Naive thymus-derived CD4-positive, alpha-beta T cell (primary cell): Measurements from ENCODE around the gene TENM4. TPM values are rescaled to one million over a fixed set of nuclear protein-coding genes. Genes with fewer than 3 reads are reported as not detected.

Experiments
- ATAC-seq: fragments of 150-1000 bp; cut with Tn5 transposase; 2 replicates; pipeline ENCODE4 v1.10.0; 2021; ENCODE audit warnings: mild to moderate bottlenecking, moderate library complexity
- CTCF ChIA-PET: fragments of 350-600 bp; sonication (Branson Sonifier 250); formaldehyde crosslinking; loops from one replicate; lab custom pipeline; 2021; ENCODE audit warnings: antibody characterized with exemption; lab: Charles Lee
- POLR2A ChIA-PET: fragments of 350-600 bp; sonication (Branson Sonifier 250); formaldehyde crosslinking; loops from one replicate; lab custom pipeline; 2021; ENCODE audit warnings: antibody characterized with exemption, inconsistent platforms; lab: Charles Lee
- DNase-seq, 9 donors: peaks; one replicate each; pipeline versions ENCODE4 v3.0.0 to v3.0.0-alpha.2; 2020 to 2022; ENCODE audit warnings: mixed read lengths in 1 of 9
- H3K27ac ChIP-seq: one replicate; pipeline ENCODE4 v1.7.0; 2013; ENCODE audit warnings: mild to moderate bottlenecking, low read depth, low read length, moderate library complexity
- H3K27me3 ChIP-seq, 2 donors: one replicate each; pipeline ENCODE4 v1.7.0; 2013; ENCODE audit warnings: low read length in 2 of 2, mild to moderate bottlenecking in 2 of 2, moderate library complexity in 2 of 2; ENCODE audit not compliant: control insufficient read depth in 2 of 2, insufficient read depth in 2 of 2
- H3K36me3 ChIP-seq, 3 experiments: 1 replicate in 2 of 3; 2 replicates in 1 of 3; pipeline ENCODE4 v1.7.0; 2013; ENCODE audit warnings: low read length in 3 of 3, mild to moderate bottlenecking in 3 of 3, moderate library complexity in 1 of 3; ENCODE audit not compliant: insufficient read depth in 3 of 3, control insufficient read depth in 2 of 3
- H3K4me1 ChIP-seq, 2 donors: one replicate each; pipeline ENCODE4 v1.7.0; 2013; ENCODE audit warnings: low read length in 2 of 2, mild to moderate bottlenecking in 2 of 2, moderate library complexity in 1 of 2; ENCODE audit not compliant: control insufficient read depth in 2 of 2, insufficient read depth in 2 of 2
- H3K4me3 ChIP-seq: 2 replicates; pipeline ENCODE4 v1.7.0; 2013; ENCODE audit warnings: mild to moderate bottlenecking, low read length
- H3K9me3 ChIP-seq, 3 experiments: 1 replicate in 2 of 3; 2 replicates in 1 of 3; pipeline ENCODE4 v1.7.0; 2013; ENCODE audit warnings: low read length in 3 of 3; ENCODE audit not compliant: control insufficient read depth in 2 of 3
- H3K27ac Mint-ChIP-seq, 9 donors: one replicate each; pipeline ENCODE4 v1.8.0; 2020 to 2022; ENCODE audit warnings: mixed read lengths in 9 of 9, mild to moderate bottlenecking in 8 of 9, moderate library complexity in 5 of 9, inconsistent platforms in 2 of 9
- H3K27me3 Mint-ChIP-seq, 5 donors: one replicate each; pipeline ENCODE4 v1.8.0; 2021 to 2022; ENCODE audit warnings: mixed read lengths in 5 of 5, mild to moderate bottlenecking in 1 of 5
- H3K36me3 Mint-ChIP-seq, 5 donors: one replicate each; pipeline ENCODE4 v1.8.0; 2020 to 2022; ENCODE audit warnings: mixed read lengths in 5 of 5, mild to moderate bottlenecking in 3 of 5, inconsistent platforms in 1 of 5
- H3K4me1 Mint-ChIP-seq, 7 donors: one replicate each; pipeline ENCODE4 v1.8.0; 2020 to 2022; ENCODE audit warnings: mixed read lengths in 7 of 7, mild to moderate bottlenecking in 3 of 7, inconsistent platforms in 1 of 7
- H3K4me3 Mint-ChIP-seq, 10 donors: one replicate each; pipeline ENCODE4 v1.8.0; 2020 to 2022; ENCODE audit warnings: mild to moderate bottlenecking in 10 of 10, mixed read lengths in 10 of 10, moderate library complexity in 6 of 10, inconsistent platforms in 2 of 10
- H3K9me3 Mint-ChIP-seq, 11 donors: one replicate each; pipeline ENCODE4 v1.8.0; 2020 to 2022; ENCODE audit warnings: mixed read lengths in 11 of 11, mild to moderate bottlenecking in 4 of 11, inconsistent platforms in 1 of 11, moderate library complexity in 1 of 11
- intact Hi-C, 2 donors: fragments of 100-400 bp; cut with micrococcal nuclease; formaldehyde crosslinking; loops; one replicate each; pipeline ENCODE4 v1.15.1; 2023
- polyA plus RNA-seq, 2 donors: library from polyadenylated mRNA; unstranded; fragments of 300-500 nt; fragmentation: Illumina TruSeq; gene quantifications; one replicate each; pipeline ENCODE4 v1.2.3, GENCODE V29; 2021
- total RNA-seq, 6 experiments: library from RNA in 5 of 6; stranded (reverse) in 5 of 6; gene quantifications; 1 replicate in 5 of 6; 2 replicates in 1 of 6; pipeline ENCODE4 v1.2.3 and lab custom pipeline; 2021 to 2026

Gene TENM4
- total and polyA plus RNA-seq, 7 experiments from 2014 or later, result 0.32 to 0.47 TPM; not detected in 5

DNA sequence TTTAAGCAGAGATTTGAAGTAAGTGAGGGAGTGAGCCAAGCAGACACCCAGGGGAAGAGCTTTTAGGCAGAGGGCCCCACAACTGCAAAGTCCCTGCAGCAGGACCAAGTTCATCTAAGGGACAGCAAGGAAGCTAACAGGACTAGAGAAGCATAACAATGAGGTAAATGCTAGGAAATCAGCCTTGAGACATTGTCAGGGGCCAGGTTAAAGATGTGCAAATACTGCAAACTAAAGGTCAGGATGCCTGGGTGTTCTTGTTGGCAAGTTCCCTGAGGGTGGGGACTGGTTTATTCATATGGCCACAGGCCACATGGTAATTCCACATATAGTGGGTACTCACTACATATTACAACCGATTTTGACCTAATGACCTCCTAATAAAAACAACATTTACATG, 467.0 kb downstream of the TENM4 start:
- peaks cover 0 to 10% (median 2%) of the 10 kb centered on the region in 11 donors for H3K9me3 Mint-ChIP-seq
- Histone ChIP-seq H3K4me3 (no peak overlapping the region), H3K4me1 (no peaks in the 10 kb centered on the region), H3K36me3 (no peaks in the 10 kb centered on the region), H3K27ac (no peak overlapping the region), H3K27me3 (no peaks in the 10 kb centered on the region), H3K9me3 (no peaks in the 10 kb centered on the region)
- no peak overlapping the region for H3K27ac Mint-ChIP-seq
- no peaks in the 10 kb centered on the region for H3K4me1 Mint-ChIP-seq
- H3K36me3 Mint-ChIP-seq, result peaks cover 0 to 4% (median 0%) of the 10 kb centered on the region in 5 donors
- DNase-seq, result no peak
- POLR2A ChIA-PET, result no interaction called here
- H3K4me3 Mint-ChIP-seq, result no peak overlapping the region
- intact Hi-C loops, result no loop called here
- H3K27me3 Mint-ChIP-seq, result peaks cover 5 to 17% (median 8%) of the 10 kb centered on the region in 5 donors
- ATAC-seq, result no peak
- CTCF ChIA-PET, result no interaction called here

DNA sequence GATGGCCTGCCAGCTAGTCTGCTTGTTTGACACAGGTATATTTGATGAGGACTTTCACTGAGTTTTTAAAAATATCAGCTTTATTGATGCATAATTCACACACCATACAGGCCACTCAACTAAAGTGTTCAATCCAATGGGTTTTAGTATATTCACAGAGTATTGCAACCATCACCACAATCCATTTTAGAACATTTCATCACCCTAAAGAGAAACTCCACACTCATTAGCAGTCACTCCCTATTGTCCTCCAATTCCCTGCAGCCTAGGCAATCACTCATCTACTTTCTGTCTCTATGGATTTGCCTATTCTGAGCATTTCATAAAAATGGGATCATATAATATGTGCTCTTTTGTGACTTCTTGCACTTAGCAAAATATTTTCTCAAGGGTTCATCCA, 468.2 kb downstream of the TENM4 start:
- Histone ChIP-seq H3K36me3 (no peaks in the 10 kb centered on the region), H3K4me1 (no peaks in the 10 kb centered on the region), H3K27ac (no peak overlapping the region), H3K4me3 (no peak overlapping the region), H3K27me3 (no peaks in the 10 kb centered on the region), H3K9me3 (no peaks in the 10 kb centered on the region)
- Mint-ChIP-seq H3K4me1 (no peaks in the 10 kb centered on the region), H3K9me3 (peaks cover 0 to 7% (median 0%) of the 10 kb centered on the region in 11 donors), H3K27me3 (peaks cover 7 to 24% (median 10%) of the 10 kb centered on the region in 5 donors), H3K4me3 (no peak overlapping the region), H3K27ac (no peak overlapping the region), H3K36me3 (peaks cover 0 to 4% (median 0%) of the 10 kb centered on the region in 5 donors)
- ChIA-PET POLR2A (no interaction called here), CTCF (no interaction called here)
- ATAC-seq (no peak), DNase-seq (no peak)
- intact Hi-C loops, result no loop called here

DNA sequence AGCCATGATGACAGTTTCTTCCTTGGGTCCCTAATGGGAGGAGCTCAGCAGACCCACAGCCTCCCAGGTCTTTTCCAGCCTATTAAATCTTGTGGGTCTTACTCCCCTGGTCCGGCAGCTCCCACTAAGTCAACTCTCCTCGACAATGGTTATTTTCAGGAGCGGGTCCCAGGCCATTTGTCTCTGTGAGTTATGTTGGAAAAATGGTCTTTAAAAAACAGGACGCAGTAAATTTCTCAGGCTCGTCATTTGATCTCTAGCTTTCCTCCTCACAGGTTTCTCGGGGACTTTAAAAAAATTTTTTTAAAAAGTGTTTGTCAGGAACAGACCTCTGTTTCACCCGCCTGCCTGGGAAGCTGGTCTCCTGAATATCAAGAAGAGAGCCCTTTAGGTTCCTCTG, 468.7 kb downstream of the TENM4 start:
- DNase-seq (no peak), ATAC-seq (no peak)
- POLR2A ChIA-PET, result no interaction called here
- Mint-ChIP-seq H3K27ac (no peak overlapping the region), H3K4me3 (no peak overlapping the region), H3K27me3 (peaks cover 7 to 24% (median 9%) of the 10 kb centered on the region in 5 donors), H3K9me3 (peaks cover 0 to 3% (median 0%) of the 10 kb centered on the region in 11 donors), H3K4me1 (no peaks in the 10 kb centered on the region), H3K36me3 (peaks cover 0 to under 1% (median 0%) of the 10 kb centered on the region in 5 donors)
- no peaks in the 10 kb centered on the region for H3K27me3 ChIP-seq
- H3K27ac ChIP-seq, result no peak overlapping the region
- CTCF ChIA-PET, result no interaction called here
- H3K4me3 ChIP-seq, result no peak overlapping the region
- H3K36me3 ChIP-seq, result no peaks in the 10 kb centered on the region
- no peaks in the 10 kb centered on the region for H3K4me1 ChIP-seq
- no peaks in the 10 kb centered on the region for H3K9me3 ChIP-seq
- intact Hi-C loops, result no loop called here

- no peak overlapping the region for H3K27ac ChIP-seq
- H3K27ac Mint-ChIP-seq, result no peak overlapping the region
- no peaks in the 10 kb centered on the region for H3K36me3 Mint-ChIP-seq
- ChIA-PET POLR2A (no interaction called here), CTCF (no interaction called here)
- peaks cover 15 to 43% (median 27%) of the 10 kb centered on the region in 5 donors for H3K27me3 Mint-ChIP-seq
- intact Hi-C loops, result no loop called here
- no peaks in the 10 kb centered on the region for H3K4me1 ChIP-seq
- H3K4me3 Mint-ChIP-seq, result no peak overlapping the region
- no peak for ATAC-seq
- H3K4me1 Mint-ChIP-seq, result peaks cover 0 to 1% (median 0%) of the 10 kb centered on the region in 7 donors
- no peaks in the 10 kb centered on the region for H3K36me3 ChIP-seq
- no peak for DNase-seq
- H3K9me3 Mint-ChIP-seq, result peaks cover 0 to 1% (median 0%) of the 10 kb centered on the region in 11 donors
- peaks cover 0 to 4% of the 10 kb centered on the region in 2 donors for H3K27me3 ChIP-seq
- no peaks in the 10 kb centered on the region for H3K9me3 ChIP-seq
- H3K4me3 ChIP-seq, result no peak overlapping the region
Measured at GRCh38 chr11:78967811-78968210, 473.0 kb downstream of the TENM4 start.

GRCh38 chr11:78965432-78965831, 475.4 kb downstream of the TENM4 start:
- CTCF ChIA-PET, result no interaction called here
- ATAC-seq (no peak), DNase-seq (no peak)
- Mint-ChIP-seq H3K4me3 (no peak overlapping the region), H3K9me3 (peaks cover 0 to 1% (median 0%) of the 10 kb centered on the region in 11 donors), H3K4me1 (peaks cover 0 to 8% (median 0%) of the 10 kb centered on the region in 7 donors), H3K27ac (no peak overlapping the region), H3K27me3 (peaks cover 35 to 58% (median 46%) of the 10 kb centered on the region in 5 donors), H3K36me3 (no peaks in the 10 kb centered on the region)
- H3K4me3 ChIP-seq, result no peak overlapping the region
- no peaks in the 10 kb centered on the region for H3K4me1 ChIP-seq
- peaks cover 0 to 10% of the 10 kb centered on the region in 2 donors for H3K27me3 ChIP-seq
- intact Hi-C loops, result no loop called here
- no peaks in the 10 kb centered on the region for H3K9me3 ChIP-seq
- no peaks in the 10 kb centered on the region for H3K36me3 ChIP-seq
- H3K27ac ChIP-seq, result no peak overlapping the region
- POLR2A ChIA-PET, result no interaction called here

- peak overlapping the region in 1 of 9 donors; percentile 33 for H3K27ac Mint-ChIP-seq
- intact Hi-C loops, result no loop called here
Measured at GRCh38 chr11:78961937-78962701, 478.7 kb downstream of the TENM4 start.

DNA sequence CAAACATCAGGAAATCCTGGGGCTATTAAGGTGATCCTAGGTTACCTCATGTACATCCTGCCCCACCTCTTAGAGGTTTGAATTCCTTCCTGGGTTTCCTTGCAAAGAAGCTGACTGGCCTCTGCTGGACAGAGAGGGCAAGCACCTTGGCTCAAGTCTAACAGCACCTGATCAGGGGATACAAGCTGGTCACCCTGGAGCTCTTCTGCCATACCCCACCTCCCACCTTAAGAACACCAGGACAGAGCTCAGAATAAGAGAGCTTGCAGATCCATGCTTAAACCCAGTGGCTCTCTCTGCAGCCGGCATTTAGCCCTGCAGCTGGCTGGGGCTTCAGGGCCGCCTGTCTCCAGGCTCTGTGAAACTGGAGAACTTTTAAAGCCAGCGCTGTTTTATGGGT, 479.6 kb downstream of the TENM4 start:
- DNase-seq, result no peak
- H3K4me3 ChIP-seq, result no peak overlapping the region
- H3K27me3 ChIP-seq, result peaks cover 0 to 10% of the 10 kb centered on the region in 2 donors
- ChIA-PET CTCF (no interaction called here), POLR2A (no interaction called here)
- Mint-ChIP-seq H3K4me3 (no peak overlapping the region), H3K9me3 (no peaks in the 10 kb centered on the region), H3K4me1 (peaks cover 0 to 8% (median 0%) of the 10 kb centered on the region in 7 donors), H3K27me3 (peaks cover 36 to 55% (median 46%) of the 10 kb centered on the region in 5 donors), H3K36me3 (no peaks in the 10 kb centered on the region), H3K27ac (no peak overlapping the region)
- H3K27ac ChIP-seq, result no peak overlapping the region
- no peaks in the 10 kb centered on the region for H3K9me3 ChIP-seq
- H3K4me1 ChIP-seq, result no peaks in the 10 kb centered on the region
- ATAC-seq, result no peak
- no peaks in the 10 kb centered on the region for H3K36me3 ChIP-seq
- intact Hi-C loops, result no loop called here

More at GRCh38 chr11:78961937-78962701, 478.7 kb downstream of the TENM4 start:
- Histone ChIP-seq H3K36me3 (no peaks in the 10 kb centered on the region), H3K27me3 (peaks cover 0 to 10% of the 10 kb centered on the region in 2 donors), H3K4me1 (no peaks in the 10 kb centered on the region), H3K27ac (no peak overlapping the region), H3K9me3 (no peaks in the 10 kb centered on the region), H3K4me3 (no peak overlapping the region)
- Mint-ChIP-seq H3K9me3 (no peaks in the 10 kb centered on the region), H3K27me3 (peaks cover 36 to 61% (median 51%) of the 10 kb centered on the region in 5 donors), H3K36me3 (no peaks in the 10 kb centered on the region), H3K4me3 (peak overlapping the region in 2 of 10 donors; percentile 6 to 17), H3K4me1 (peaks cover 0 to 8% (median 0%) of the 10 kb centered on the region in 7 donors)
- ATAC-seq (no peak), DNase-seq (no peak)
- ChIA-PET CTCF (no interaction called here), POLR2A (no interaction called here)
